ENCODE results near the gene MOG.

Gene MOG

GRCh38 chr6:29676981-29677601 lies 20.2 kb downstream of the MOG start:
- no peak for DNase-seq (ENCODE audit: low spot score)

GRCh38 chr6:29678114-29678513 lies 21.2 kb downstream of the MOG start:
- no peak for DNase-seq (ENCODE audit: low spot score)

- DNase-seq (ENCODE audit: low spot score) = no peak
These were observed 23.1 kb downstream of the MOG start for GRCh38 chr6:29679962-29680361.

- no peak for DNase-seq (ENCODE audit: low spot score)
These were observed 23.5 kb downstream of the MOG start for GRCh38 chr6:29680416-29680815.

- no peak for DNase-seq (ENCODE audit: low spot score)
These were observed 24.0 kb downstream of the MOG start, which contains the start of gene ZFP57 for GRCh38 chr6:29680904-29681303. TSS of gene ZFP57 (minus strand) at chr6:29681152. CDS start at chr6:29677003, 4,149 bp downstream.

GRCh38 chr6:29681811-29682210 lies 24.9 kb downstream of the MOG start:
- DNase-seq (ENCODE audit: low spot score) = no peak

- DNase-seq (ENCODE audit: low spot score) = no peak
These were observed 28.9 kb downstream of the MOG start for GRCh38 chr6:29685718-29686326.

GRCh38 chr6:29694637-29695036 lies 37.7 kb downstream of the MOG start:
- no peak for DNase-seq (ENCODE audit: low spot score)

GRCh38 chr6:29696147-29697125 lies 39.5 kb downstream of the MOG start:
- DNase-seq (ENCODE audit: low spot score) = no peak

GRCh38 chr6:29702519-29703103 lies 45.7 kb downstream of the MOG start:
- DNase-seq (ENCODE audit: low spot score) = peak; percentile 49

GRCh38 chr6:29705389-29706231 lies 48.7 kb downstream of the MOG start:
- DNase-seq (ENCODE audit: low spot score) = peak; percentile 65

- DNase-seq (ENCODE audit: low spot score) = no peak
These were observed 51.7 kb downstream of the MOG start for GRCh38 chr6:29708432-29709179.

GRCh38 chr6:29709188-29709587 lies 52.3 kb downstream of the MOG start:
- DNase-seq (ENCODE audit: low spot score) = no peak

GRCh38 chr6:29710281-29710941 lies 53.5 kb downstream of the MOG start:
- DNase-seq (ENCODE audit: low spot score) = no peak

- no peak for DNase-seq (ENCODE audit: low spot score)
These were observed 64.0 kb downstream of the MOG start for GRCh38 chr6:29720863-29721262.
